GM18858 (cell line): ENCODE results near the gene PRKCSH.
"Not testable (repeated sequence)": the region's sequence is repeated elsewhere in the genome, so short reads cannot be mapped to it uniquely, and the experiment has no call there.

Experiments
- ATAC-seq: cut with Tn5 transposase; IDR thresholded peaks from one replicate; pipeline ENCODE4 v1.9.1; 2021; ENCODE audit not compliant: unreplicated experiment

The PRKCSH gene

GRCh38 chr19:11448410-11448809 is 13.0 kb downstream of the PRKCSH start:
- no peak for ATAC-seq

- ATAC-seq, result no peak
Measured at GRCh38 chr19:11448923-11449554, 13.6 kb downstream of the PRKCSH start.

- no peak for ATAC-seq
Measured at GRCh38 chr19:11450570-11451326, 15.3 kb downstream of the PRKCSH start.

- ATAC-seq, result no peak
Measured at GRCh38 chr19:11451327-11451870, 16.0 kb downstream of the PRKCSH start.

GRCh38 chr19:11451871-11452619 is 16.6 kb downstream of the PRKCSH start:
- no peak for ATAC-seq

GRCh38 chr19:11452620-11453310 is 17.3 kb downstream of the PRKCSH start:
- ATAC-seq, result no peak

GRCh38 chr19:11453468-11454341 is 18.3 kb downstream of the PRKCSH start:
- ATAC-seq, result no peak

GRCh38 chr19:11455233-11455554 is 19.8 kb downstream of the PRKCSH start:
- not testable (repeated sequence) for ATAC-seq

- ATAC-seq, result no peak
Measured at GRCh38 chr19:11456659-11457058, 21.2 kb downstream of the PRKCSH start.

- no peak for ATAC-seq
Measured at GRCh38 chr19:11457115-11457514, 21.7 kb downstream of the PRKCSH start.

GRCh38 chr19:11457831-11458230 is 22.4 kb downstream of the PRKCSH start:
- ATAC-seq, result no peak

- no peak for ATAC-seq
Measured at GRCh38 chr19:11458236-11458900, 22.9 kb downstream of the PRKCSH start.

- not testable (repeated sequence) for ATAC-seq
Measured at GRCh38 chr19:11458912-11459311, 23.5 kb downstream of the PRKCSH start.

- no peak for ATAC-seq
Measured at GRCh38 chr19:11460207-11460606, 24.8 kb downstream of the PRKCSH start.

GRCh38 chr19:11461453-11461852 is 26.0 kb downstream of the PRKCSH start:
- ATAC-seq, result no peak

- ATAC-seq, result no peak
Measured at GRCh38 chr19:11463391-11463790, 28.0 kb downstream of the PRKCSH start.

GRCh38 chr19:11464333-11465265 is 29.2 kb downstream of the PRKCSH start:
- ATAC-seq, result no peak

GRCh38 chr19:11465600-11465999 is 30.2 kb downstream of the PRKCSH start:
- ATAC-seq, result no peak
